ENCODE data around the gene STARD4.

The STARD4 gene

GRCh38 chr5:111469293-111469896 is 42.9 kb downstream of the STARD4 start:
- no peak for DNase-seq

DNA sequence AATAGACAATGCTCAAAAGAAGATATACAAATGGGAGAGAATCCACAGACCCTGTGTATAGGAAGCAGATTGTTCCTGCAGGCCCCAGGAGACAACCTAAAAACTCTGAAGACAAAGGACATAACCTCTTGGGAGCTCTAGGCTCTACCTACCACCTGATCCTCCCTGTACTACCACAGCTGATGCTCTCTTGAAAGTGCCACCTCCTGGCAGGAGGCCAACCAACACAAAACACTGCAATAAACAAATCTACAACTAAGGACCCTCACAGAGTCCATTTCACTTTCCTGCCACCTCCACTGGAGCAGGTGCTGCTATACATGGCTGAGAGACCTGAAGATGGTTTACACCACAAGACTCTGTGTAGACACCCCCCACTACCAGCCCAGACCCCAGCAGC is 49.0 kb downstream of the STARD4 start:
- DNase-seq: no peak

DNA sequence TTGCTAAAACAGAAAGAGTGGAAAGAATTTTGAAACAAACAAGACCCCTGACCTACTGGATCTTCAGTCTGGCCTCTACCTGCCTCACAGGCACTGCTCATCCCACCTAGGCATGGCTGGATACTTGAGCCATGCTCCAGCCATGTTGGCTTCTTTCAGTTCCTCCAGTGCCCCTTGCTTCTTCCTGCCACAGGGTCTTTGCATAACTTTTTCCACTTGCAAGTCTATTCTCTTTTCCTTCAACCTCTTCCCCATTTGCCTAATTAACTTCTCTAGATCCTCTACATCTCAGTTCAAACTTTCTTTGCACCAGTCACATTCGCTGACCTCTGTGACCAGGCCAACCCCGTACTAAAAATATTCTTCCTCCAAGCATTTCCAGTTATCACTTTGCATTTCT is 50.4 kb downstream of the STARD4 start:
- DNase-seq: no peak

GRCh38 chr5:111461255-111461671 is 51.1 kb downstream of the STARD4 start:
- DNase-seq: peak; percentile 20

GRCh38 chr5:111454776-111455175 is 57.6 kb downstream of the STARD4 start:
- DNase-seq: no peak

GRCh38 chr5:111454198-111454622 is 58.1 kb downstream of the STARD4 start:
- no peak for DNase-seq

- DNase-seq: no peak
These were observed 58.6 kb downstream of the STARD4 start for GRCh38 chr5:111453747-111454146.

DNA sequence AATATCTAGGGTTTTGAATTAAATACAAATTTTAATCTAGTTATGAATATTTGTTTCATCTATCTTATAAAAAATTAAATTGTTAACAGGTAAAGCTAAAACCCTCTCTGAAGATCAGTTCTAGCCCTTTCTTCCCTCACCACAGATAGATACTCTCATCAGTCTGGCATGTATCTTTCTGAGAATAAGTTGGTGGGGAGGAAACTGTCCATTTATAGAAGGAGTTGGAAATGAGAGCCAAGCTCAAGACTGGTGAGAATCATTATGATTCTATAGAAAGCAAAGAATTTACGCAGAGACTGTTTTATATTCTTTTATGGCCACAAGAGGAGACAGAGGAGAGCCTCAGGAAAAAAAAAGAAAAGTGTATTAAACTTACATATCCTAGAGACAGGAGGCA is 59.0 kb downstream of the STARD4 start:
- DNase-seq: no peak

DNA sequence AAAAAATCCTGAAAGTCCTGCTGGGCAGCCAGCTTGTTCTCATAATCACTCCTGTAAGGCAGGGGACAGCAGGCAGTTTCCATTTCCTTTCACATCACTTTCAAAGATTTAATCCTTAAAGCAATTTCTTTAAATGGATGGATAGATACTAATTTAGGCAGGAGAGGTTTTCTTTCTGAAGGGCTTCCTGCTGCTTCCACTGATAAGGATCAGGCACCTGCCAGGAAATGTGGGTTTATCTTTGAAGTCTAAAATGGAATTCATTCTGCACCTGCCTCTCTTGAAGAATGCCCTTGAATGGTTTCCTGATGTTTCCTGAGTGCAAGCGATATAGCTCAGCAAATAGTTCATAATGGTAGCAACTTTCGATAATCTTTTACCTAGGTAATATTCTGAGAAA is 64.5 kb downstream of the STARD4 start:
- DNase-seq: no peak

DNA sequence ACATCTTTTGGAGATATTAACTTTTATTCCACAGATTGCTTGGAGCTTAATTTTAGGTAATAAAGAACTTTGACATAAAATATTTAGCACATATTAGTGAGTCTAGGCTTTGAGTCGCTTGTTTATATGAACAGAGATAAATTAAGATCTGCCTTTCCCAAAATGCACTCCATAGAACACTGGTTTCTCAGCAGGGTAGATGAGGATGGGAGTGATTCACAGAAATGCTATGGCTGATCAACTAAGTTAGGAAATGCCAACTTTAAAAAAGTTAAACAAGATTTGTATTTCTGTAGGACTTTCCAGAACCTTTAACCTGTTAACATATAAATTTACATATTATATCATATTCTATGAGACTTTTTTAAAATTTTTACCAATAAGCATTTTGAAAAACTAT is 65.2 kb downstream of the STARD4 start:
- no peak for DNase-seq

Measured in RPMI8226 (cell line).